ENCODE measurements around the gene FNTB. TPM values are rescaled to one million over a fixed set of nuclear protein-coding genes. Genes with fewer than 3 reads are reported as not detected.

Gene FNTB
- total and polyA plus RNA-seq, 2 of the 8 experiments (the other 6 are each of a cell fraction or from before 2014, with no cell fraction given), result 16.0 to 20.7 TPM

GRCh38 chr14:65092349-65092748 lies 105.7 kb downstream of the FNTB start (continued):
- no peak for TF ChIP-seq YY1 (IDR thresholded peaks at IDR 0.05; ENCODE audit: low read depth, low read length)
